C4-2B (cell line): Measurements from ENCODE around the gene STMND1.

ENCODE experiments used
- CTCF ChIP-seq: fragments of 450-650 bp; conservative IDR thresholded peaks from 2 replicates; pipeline ENCODE4 v1.5.1; 2017; ENCODE audit warnings: mild to moderate bottlenecking
- ZFX ChIP-seq: fragments of 450-650 bp; IDR thresholded peaks from 2 replicates; pipeline ENCODE4 v1.6.1; 2017

- TF ChIP-seq CTCF = no peak
- no peak for TF ChIP-seq ZFX
Measured at GRCh38 chr6:17115251-17116116, 13.6 kb downstream of the STMND1 start.
